Keratinocyte (primary cell): ENCODE results near the gene ATP9B. TPM values are rescaled to one million over a fixed set of nuclear protein-coding genes. Genes with fewer than 3 reads are reported as not detected.

ENCODE experiments used
- DNase-seq: peaks from one replicate; pipeline ENCODE4 v3.0.0-alpha.2; 2011; ENCODE audit warnings: low read depth, missing footprints, low spot score
- FAIRE-seq: peaks from 2 replicates; lab custom pipeline; 2011; peaks lifted over from hg19 to GRCh38; lab: Jason Lieb, UNC
- H2AFZ ChIP-seq: 2 replicates; pipeline ENCODE4 v1.6.0; 2012; ENCODE audit warnings: low read length, control low read depth, inconsistent platforms; ENCODE audit not compliant: control insufficient read depth
- H3K27ac ChIP-seq: 2 replicates; pipeline ENCODE4 v1.5.1; 2011; ENCODE audit warnings: low read length; ENCODE audit not compliant: control insufficient read depth, insufficient read depth
- H3K27me3 ChIP-seq: 3 replicates; pipeline ENCODE4 v1.6.0; 2011; ENCODE audit warnings: low read length; ENCODE audit not compliant: control insufficient read depth, insufficient read depth; ENCODE audit errors: extremely low read depth
- H3K36me3 ChIP-seq, 2 experiments: 2 replicates in 1 of 2; 3 replicates in 1 of 2; pipeline ENCODE4 v1.5.1; 2011; ENCODE audit warnings: low read length in 2 of 2, mild to moderate bottlenecking in 1 of 2; ENCODE audit not compliant: control insufficient read depth in 2 of 2, insufficient read depth in 2 of 2; ENCODE audit errors: extremely low read depth in 1 of 2
- H3K4me1 ChIP-seq: 3 replicates; pipeline ENCODE4 v1.5.1; 2011; ENCODE audit warnings: low read length; ENCODE audit not compliant: control insufficient read depth, insufficient read depth; ENCODE audit errors: extremely low read depth
- H3K4me2 ChIP-seq: 3 replicates; pipeline ENCODE4 v1.6.0; 2011; ENCODE audit warnings: low read depth, low read length; ENCODE audit not compliant: control insufficient read depth, insufficient read depth; ENCODE audit errors: extremely low read depth
- H3K4me3 ChIP-seq, 3 experiments: fragments of 200-600 bp in 1 of 3; sonication (generic) in 1 of 3; 2 replicates in 2 of 3; 3 replicates in 1 of 3; pipeline ENCODE4 v1.5.1; 2011 to 2016; ENCODE audit warnings: low read length in 3 of 3, mild to moderate bottlenecking in 3 of 3, control low read depth in 2 of 3, inconsistent platforms in 1 of 3, low read depth in 1 of 3, mixed read lengths in 1 of 3, mixed run types in 1 of 3, moderate library complexity in 1 of 3; ENCODE audit not compliant: control insufficient read depth in 2 of 3, insufficient read depth in 2 of 3; ENCODE audit errors: extremely low read depth in 1 of 3
- H3K79me2 ChIP-seq: 2 replicates; pipeline ENCODE4 v1.6.0; 2012; ENCODE audit warnings: low read length; ENCODE audit not compliant: control insufficient read depth, insufficient read depth
- H3K9ac ChIP-seq: 3 replicates; pipeline ENCODE4 v1.6.0; 2011; ENCODE audit warnings: low read length; ENCODE audit not compliant: control insufficient read depth, insufficient read depth; ENCODE audit errors: extremely low read depth
- H3K9me1 ChIP-seq: 3 replicates; pipeline ENCODE4 v1.6.0; 2011; ENCODE audit warnings: low read length; ENCODE audit not compliant: control insufficient read depth, insufficient read depth; ENCODE audit errors: extremely low read depth
- H3K9me3 ChIP-seq: 2 replicates; pipeline ENCODE4 v1.5.1; 2012; ENCODE audit warnings: low read depth, low read length; ENCODE audit not compliant: control insufficient read depth
- H4K20me1 ChIP-seq: 3 replicates; pipeline ENCODE4 v1.6.0; 2011; ENCODE audit warnings: low read length; ENCODE audit not compliant: control insufficient read depth, insufficient read depth; ENCODE audit errors: extremely low read depth
- EZH2 ChIP-seq: IDR thresholded peaks from one replicate; pipeline ENCODE4 v1.6.1; 2012; ENCODE audit warnings: inconsistent platforms, mild to moderate bottlenecking, low read length, moderate library complexity
- dilution Hi-C: fragments of 300-500 bp; cut with MboI; formaldehyde crosslinking; loops from one replicate; pipeline ENCODE4 v1.7.0; 2020; ENCODE audit warnings: low sequenced_read_pairs; ENCODE audit not compliant: extremely low pct_ligation_motif_present
- polyA plus RNA-seq, 5 experiments: library from polyadenylated mRNA; depleted of rRNA in 3 of 5; stranded (reverse) in 3 of 5; stranded (forward) in 1 of 5; unstranded in 1 of 5; fragments of >200 nt; gene quantifications; 1 replicate in 1 of 5; 2 replicates in 3 of 5; 3 replicates in 1 of 5; pipeline versions ENCODE4 v1.2.1 to v1.2.3, GENCODE V29; 2011 to 2012; ENCODE audit warnings: missing spikeins in 2 of 5, low read depth in 1 of 5, low replicate concordance in 1 of 5
- TF ChIP-seq, protein P1 (sequence below), 3 experiments: IDR thresholded peaks in 1 of 3; conservative IDR thresholded peaks in 1 of 3; optimal IDR thresholded peaks in 1 of 3; 2 replicates in 2 of 3; 3 replicates in 1 of 3; pipeline versions ENCODE3 to v1.5.1; 2011; ENCODE audit warnings: low read length in 3 of 3, mild to moderate bottlenecking in 3 of 3, moderate library complexity in 2 of 3, control low read depth in 1 of 3, inconsistent platforms in 1 of 3; ENCODE audit not compliant: insufficient read depth in 2 of 3; ENCODE audit errors: extremely low read depth in 1 of 3

Gene ATP9B
- polyA plus RNA-seq, 1 donor (not counting 4 experiments of a cell fraction or from before 2014, with no cell fraction given), result 16.1 TPM

DNA sequence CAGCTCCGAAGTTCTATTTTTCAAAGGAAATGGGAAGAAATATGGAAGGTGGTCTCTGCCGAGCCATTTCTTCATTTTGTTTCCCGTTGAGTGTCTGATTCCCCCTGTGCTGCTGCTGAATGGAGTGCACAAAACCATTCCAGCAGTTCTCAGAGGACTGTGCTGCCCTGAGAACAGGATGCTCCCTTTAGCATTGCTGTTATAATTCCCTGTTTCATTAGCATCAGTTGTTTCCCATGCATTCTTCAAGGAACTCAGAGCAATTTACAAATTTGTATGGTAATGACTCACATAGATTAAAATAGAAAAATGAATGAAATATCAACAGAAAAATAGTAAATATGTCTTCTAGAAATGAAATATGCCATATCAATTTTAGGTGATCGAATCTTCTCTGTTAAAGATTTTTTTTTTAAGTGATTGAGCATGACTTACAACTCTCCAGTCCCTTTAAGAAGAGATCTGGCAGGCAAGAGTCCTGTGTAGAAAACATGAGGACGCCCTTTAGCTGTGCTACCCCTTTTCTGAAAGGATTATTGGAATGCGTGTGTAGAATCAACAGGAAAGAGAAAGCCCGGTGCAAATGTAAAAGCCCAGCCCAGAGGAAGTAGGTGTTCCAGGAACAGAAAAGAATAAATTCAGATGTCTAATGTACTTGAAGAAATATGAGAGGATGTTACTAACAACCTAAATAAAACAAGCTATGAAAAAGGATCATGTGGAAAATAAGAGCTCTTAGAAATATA, 118.5 kb downstream of the ATP9B start:
- no peak overlapping the region for H3K4me2 ChIP-seq
- DNase-seq (no peak), FAIRE-seq (no peak)
- no peaks in the 10 kb centered on the region for H3K9me3 ChIP-seq
- no peaks in the 10 kb centered on the region for H3K9me1 ChIP-seq
- H3K4me3 ChIP-seq, result no peak overlapping the region
- no peak overlapping the region for H3K9ac ChIP-seq
- H3K27ac ChIP-seq, result no peak overlapping the region
- no peak overlapping the region for H2AFZ ChIP-seq
- H3K27me3 ChIP-seq, result no peaks in the 10 kb centered on the region
- no peaks in the 10 kb centered on the region for H4K20me1 ChIP-seq
- no peaks in the 10 kb centered on the region for H3K79me2 ChIP-seq
- no peaks in the 10 kb centered on the region for H3K36me3 ChIP-seq
- dilution Hi-C loops, result no loop called here
- TF ChIP-seq EZH2, result no peak
- TF ChIP-seq, protein P1, sequence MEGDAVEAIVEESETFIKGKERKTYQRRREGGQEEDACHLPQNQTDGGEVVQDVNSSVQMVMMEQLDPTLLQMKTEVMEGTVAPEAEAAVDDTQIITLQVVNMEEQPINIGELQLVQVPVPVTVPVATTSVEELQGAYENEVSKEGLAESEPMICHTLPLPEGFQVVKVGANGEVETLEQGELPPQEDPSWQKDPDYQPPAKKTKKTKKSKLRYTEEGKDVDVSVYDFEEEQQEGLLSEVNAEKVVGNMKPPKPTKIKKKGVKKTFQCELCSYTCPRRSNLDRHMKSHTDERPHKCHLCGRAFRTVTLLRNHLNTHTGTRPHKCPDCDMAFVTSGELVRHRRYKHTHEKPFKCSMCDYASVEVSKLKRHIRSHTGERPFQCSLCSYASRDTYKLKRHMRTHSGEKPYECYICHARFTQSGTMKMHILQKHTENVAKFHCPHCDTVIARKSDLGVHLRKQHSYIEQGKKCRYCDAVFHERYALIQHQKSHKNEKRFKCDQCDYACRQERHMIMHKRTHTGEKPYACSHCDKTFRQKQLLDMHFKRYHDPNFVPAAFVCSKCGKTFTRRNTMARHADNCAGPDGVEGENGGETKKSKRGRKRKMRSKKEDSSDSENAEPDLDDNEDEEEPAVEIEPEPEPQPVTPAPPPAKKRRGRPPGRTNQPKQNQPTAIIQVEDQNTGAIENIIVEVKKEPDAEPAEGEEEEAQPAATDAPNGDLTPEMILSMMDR (optimal IDR thresholded peaks at IDR 0.05 in 1 of 3, IDR thresholded peaks at IDR 0.05 in 1 of 3, conservative IDR thresholded peaks at IDR 0.05 in 1 of 3; ENCODE audit: extremely low read depth in 1 of 3, insufficient read depth in 2 of 3, low read length in 3 of 3), result no peak
- no peaks in the 10 kb centered on the region for H3K4me1 ChIP-seq

GRCh38 chr18:79191418-79191817, 122.2 kb downstream of the ATP9B start:
- no peaks in the 10 kb centered on the region for H3K79me2 ChIP-seq
- dilution Hi-C loops, result no loop called here
- no peak overlapping the region for H3K27ac ChIP-seq
- no peaks in the 10 kb centered on the region for H3K27me3 ChIP-seq
- H3K4me2 ChIP-seq, result no peak overlapping the region
- no peaks in the 10 kb centered on the region for H3K4me1 ChIP-seq
- no peak for DNase-seq
- H3K4me3 ChIP-seq, result no peak overlapping the region
- no peaks in the 10 kb centered on the region for H4K20me1 ChIP-seq
- FAIRE-seq, result peak; percentile 34
- TF ChIP-seq, protein P1 (optimal IDR thresholded peaks at IDR 0.05 in 1 of 3, IDR thresholded peaks at IDR 0.05 in 1 of 3, conservative IDR thresholded peaks at IDR 0.05 in 1 of 3; ENCODE audit: extremely low read depth in 1 of 3, insufficient read depth in 2 of 3, low read length in 3 of 3), result no peak
- no peak for TF ChIP-seq EZH2
- no peak overlapping the region for H2AFZ ChIP-seq
- no peaks in the 10 kb centered on the region for H3K9me3 ChIP-seq
- H3K9me1 ChIP-seq, result no peaks in the 10 kb centered on the region
- H3K36me3 ChIP-seq, result no peaks in the 10 kb centered on the region
- no peak overlapping the region for H3K9ac ChIP-seq
